Measurements from ENCODE around the gene IL1B.

GRCh38 chr2:112782234-112782799 lies 54.3 kb downstream of the IL1B start:
- no peak for TF ChIP-seq CTCF (IDR thresholded peaks at IDR 0.05)
- no peak for TF ChIP-seq POLR2A (IDR thresholded peaks at IDR 0.05)

All from uterus (tissue), 2 donors.